ENCODE measurements around the gene RIC8A. TPM values are rescaled to one million over a fixed set of nuclear protein-coding genes. Genes with fewer than 3 reads are reported as not detected.
A peak's percentile ranks its signal among the peaks of the same experiment; 100 is the strongest.

The RIC8A gene
- total and polyA plus RNA-seq, 2 of the 13 experiments (the other 11 are each of a cell fraction or from before 2014, with no cell fraction given), result 62.1 to 63.8 TPM

DNA sequence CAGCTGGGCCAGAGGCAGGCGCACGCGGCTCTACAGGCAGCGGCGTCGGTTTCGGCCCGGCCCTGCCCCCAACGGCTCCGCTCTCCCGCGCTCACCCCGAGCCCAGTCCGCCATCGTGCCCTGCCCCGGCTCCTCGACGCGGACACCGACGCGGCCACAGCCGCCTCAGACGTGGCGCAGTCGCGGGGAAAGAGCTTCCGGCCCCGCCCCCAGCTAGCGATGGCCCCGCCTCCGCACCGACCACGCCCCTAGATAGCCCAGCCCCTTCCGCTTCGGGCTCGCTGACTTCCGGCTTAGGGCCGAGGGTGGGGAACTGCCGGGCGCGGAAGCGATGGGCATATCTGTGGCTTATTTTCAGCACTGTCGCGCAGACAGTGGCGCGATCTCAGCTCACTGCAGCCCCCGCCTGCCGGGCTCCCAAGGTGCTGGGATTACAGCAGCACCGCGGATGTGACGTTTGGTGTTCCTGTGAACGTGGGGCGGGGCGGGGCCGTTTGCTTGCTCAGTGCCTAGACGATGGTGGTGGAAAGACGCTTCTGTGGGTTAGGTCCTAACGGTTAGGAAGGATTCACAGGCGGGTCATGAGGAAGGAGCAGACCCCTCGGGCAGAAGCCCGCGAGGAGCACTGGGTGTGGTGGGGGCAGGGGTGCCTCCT is at the start of gene RIC8A, which contains the start of gene BET1L (continued):
- TF ChIP-seq ZNF83 (CRISPR knock-in tag; IDR thresholded peaks at IDR 0.05; ENCODE audit: borderline replicate concordance), result no peak
- TF ChIP-seq ZNF841 (CRISPR knock-in tag; IDR thresholded peaks at IDR 0.05; ENCODE audit: borderline replicate concordance), result no peak
- no peak for TF ChIP-seq ZNF230 (CRISPR knock-in tag; IDR thresholded peaks at IDR 0.05)
- TF ChIP-seq ZFP37 (CRISPR knock-in tag; IDR thresholded peaks at IDR 0.05; ENCODE audit: borderline replicate concordance), result no peak
- TF ChIP-seq, protein P1, sequence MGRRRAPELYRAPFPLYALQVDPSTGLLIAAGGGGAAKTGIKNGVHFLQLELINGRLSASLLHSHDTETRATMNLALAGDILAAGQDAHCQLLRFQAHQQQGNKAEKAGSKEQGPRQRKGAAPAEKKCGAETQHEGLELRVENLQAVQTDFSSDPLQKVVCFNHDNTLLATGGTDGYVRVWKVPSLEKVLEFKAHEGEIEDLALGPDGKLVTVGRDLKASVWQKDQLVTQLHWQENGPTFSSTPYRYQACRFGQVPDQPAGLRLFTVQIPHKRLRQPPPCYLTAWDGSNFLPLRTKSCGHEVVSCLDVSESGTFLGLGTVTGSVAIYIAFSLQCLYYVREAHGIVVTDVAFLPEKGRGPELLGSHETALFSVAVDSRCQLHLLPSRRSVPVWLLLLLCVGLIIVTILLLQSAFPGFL (CRISPR knock-in tag; IDR thresholded peaks at IDR 0.05), result no peak
- no peak; the same call in 1 of the 2 replicates for TF ChIP-seq ZNF629 (CRISPR knock-in tag; conservative IDR thresholded peaks at IDR 0.05)
- TF ChIP-seq, protein P2, sequence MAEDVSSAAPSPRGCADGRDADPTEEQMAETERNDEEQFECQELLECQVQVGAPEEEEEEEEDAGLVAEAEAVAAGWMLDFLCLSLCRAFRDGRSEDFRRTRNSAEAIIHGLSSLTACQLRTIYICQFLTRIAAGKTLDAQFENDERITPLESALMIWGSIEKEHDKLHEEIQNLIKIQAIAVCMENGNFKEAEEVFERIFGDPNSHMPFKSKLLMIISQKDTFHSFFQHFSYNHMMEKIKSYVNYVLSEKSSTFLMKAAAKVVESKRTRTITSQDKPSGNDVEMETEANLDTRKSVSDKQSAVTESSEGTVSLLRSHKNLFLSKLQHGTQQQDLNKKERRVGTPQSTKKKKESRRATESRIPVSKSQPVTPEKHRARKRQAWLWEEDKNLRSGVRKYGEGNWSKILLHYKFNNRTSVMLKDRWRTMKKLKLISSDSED (CRISPR knock-in tag; IDR thresholded peaks at IDR 0.05), result peak; percentile 90; the same call in 1 of the 2 replicates
- TF ChIP-seq AHR (CRISPR knock-in tag; IDR thresholded peaks at IDR 0.05), result no peak; the same call in none of the 2 replicates
- no peak for TF ChIP-seq EZH2 (conservative IDR thresholded peaks at IDR 0.05; ENCODE audit: low read depth, low read length)
- no peak for TF ChIP-seq ZFAT (CRISPR knock-in tag; conservative IDR thresholded peaks at IDR 0.05)
- TF ChIP-seq, protein P3, sequence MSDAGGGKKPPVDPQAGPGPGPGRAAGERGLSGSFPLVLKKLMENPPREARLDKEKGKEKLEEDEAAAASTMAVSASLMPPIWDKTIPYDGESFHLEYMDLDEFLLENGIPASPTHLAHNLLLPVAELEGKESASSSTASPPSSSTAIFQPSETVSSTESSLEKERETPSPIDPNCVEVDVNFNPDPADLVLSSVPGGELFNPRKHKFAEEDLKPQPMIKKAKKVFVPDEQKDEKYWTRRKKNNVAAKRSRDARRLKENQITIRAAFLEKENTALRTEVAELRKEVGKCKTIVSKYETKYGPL (CRISPR knock-in tag; IDR thresholded peaks at IDR 0.05), result no peak; the same call in 1 of the 2 replicates
- TF ChIP-seq, protein P4, sequence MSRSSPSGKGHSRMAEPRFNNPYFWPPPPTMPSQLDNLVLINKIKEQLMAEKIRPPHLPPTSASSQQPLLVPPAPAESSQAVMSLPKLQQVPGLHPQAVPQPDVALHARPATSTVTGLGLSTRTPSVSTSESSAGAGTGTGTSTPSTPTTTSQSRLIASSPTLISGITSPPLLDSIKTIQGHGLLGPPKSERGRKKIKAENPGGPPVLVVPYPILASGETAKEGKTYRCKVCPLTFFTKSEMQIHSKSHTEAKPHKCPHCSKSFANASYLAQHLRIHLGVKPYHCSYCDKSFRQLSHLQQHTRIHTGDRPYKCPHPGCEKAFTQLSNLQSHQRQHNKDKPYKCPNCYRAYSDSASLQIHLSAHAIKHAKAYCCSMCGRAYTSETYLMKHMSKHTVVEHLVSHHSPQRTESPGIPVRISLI (CRISPR knock-in tag; IDR thresholded peaks at IDR 0.05; ENCODE audit: borderline replicate concordance), result no peak
- no peak for TF ChIP-seq DNMT3B (CRISPR knock-in tag; conservative IDR thresholded peaks at IDR 0.05)
- no peak for TF ChIP-seq ZMYM2 (CRISPR knock-in tag; IDR thresholded peaks at IDR 0.05)
- TF ChIP-seq ZNF251 (CRISPR knock-in tag; IDR thresholded peaks at IDR 0.05), result no peak
- peak; percentile 93 for TF ChIP-seq ZNF777 (CRISPR knock-in tag; IDR thresholded peaks at IDR 0.05)
- TF ChIP-seq BORCS8-MEF2B (CRISPR knock-in tag; IDR thresholded peaks at IDR 0.05), result peak; percentile 72; the same call in 1 of the 2 replicates
- peak; percentile 86; the same call in 1 of the 2 replicates for TF ChIP-seq GTF3A (CRISPR knock-in tag; conservative IDR thresholded peaks at IDR 0.05)
- TF ChIP-seq PRPF4 (IDR thresholded peaks at IDR 0.05; ENCODE audit: low read depth, low read length, poor library complexity, severe bottlenecking), result no peak
- no peak for TF ChIP-seq ZNF550 (CRISPR knock-in tag; IDR thresholded peaks at IDR 0.05; ENCODE audit: borderline replicate concordance)
- 0 out of 2 replicates have a peak, but pooled peaks have one; percentile 81 for TF ChIP-seq RARG (CRISPR knock-in tag; IDR thresholded peaks at IDR 0.05; ENCODE audit: low read depth)
- peak; percentile 96 for TF ChIP-seq ZNF607 (CRISPR knock-in tag; IDR thresholded peaks at IDR 0.05; ENCODE audit: borderline replicate concordance)
- peak; percentile 79; the same call in 1 of the 2 replicates for TF ChIP-seq ZNF850 (CRISPR knock-in tag; conservative IDR thresholded peaks at IDR 0.05)
- peak; percentile 71; the same call in 1 of the 2 replicates for TF ChIP-seq ZNF451 (CRISPR knock-in tag; IDR thresholded peaks at IDR 0.05)
- no peak for TF ChIP-seq ZEB1 (IDR thresholded peaks at IDR 0.05; ENCODE audit: insufficient replicate concordance, low read depth)
- TF ChIP-seq ZNF790 (CRISPR knock-in tag; IDR thresholded peaks at IDR 0.05; ENCODE audit: borderline replicate concordance), result no peak
- TF ChIP-seq ZNF652 (CRISPR knock-in tag; IDR thresholded peaks at IDR 0.05; ENCODE audit: borderline replicate concordance, low read depth), result no peak
- peak; percentile 93; the same call in 1 of the 2 replicates for TF ChIP-seq ZNF724P (CRISPR knock-in tag; IDR thresholded peaks at IDR 0.05; ENCODE audit: borderline replicate concordance)
